ENCODE results near the gene TAF1D. TPM values are rescaled to one million over a fixed set of nuclear protein-coding genes. Genes with fewer than 3 reads are reported as not detected.

The TAF1D gene
- total and polyA plus RNA-seq, 10 of the 15 experiments (the other 5 are each of a cell fraction or from before 2014, with no cell fraction given): 101 to 314 (median 199) TPM

GRCh38 chr11:93747122-93747521 is 5.8 kb upstream of the TAF1D start:
- ChIA-PET POLR2A (interaction anchor here (0.9 to 1.1 kb wide), 2 partner anchors 36 to 37 kb away, joined by 3 to 4 read pairs; partner anchors contain the start of gene MED17), SMC1A (ENCODE audit: uncharacterized antibody, unreplicated experiment) (interaction anchor here (0.9 to 2.7 kb wide), 6 partner anchors 9 to 211 kb away, joined by 3 to 12 read pairs (median 6); partner anchors contain the start of gene MED17), CTCF (interaction anchor here (0.5 to 1.4 kb wide), 2 partner anchors 10 to 73 kb away, joined by 3 to 7 read pairs; no protein-coding TSS in a partner anchor), RAD21 (ENCODE audit: unreplicated experiment) (interaction anchor here (0.6 to 1.2 kb wide), 3 partner anchors 9 to 37 kb away, joined by 3 to 12 read pairs (median 3); partner anchors contain the start of gene MED17)
- no TSS peak for BruUV-seq (replicated peaks)
- H3K4me2 ChIP-seq (ENCODE audit: control insufficient read depth, insufficient read depth): no peak overlapping the region
- peak; percentile 91 for ATAC-seq
- no peak for FAIRE-seq
- H3K9ac ChIP-seq (ENCODE audit: control insufficient read depth, insufficient read depth, low read length): no peak overlapping the region
- DNase-seq (ENCODE audit: low read depth, low spot score): no peak
- in situ Hi-C loops (cut with MboI): no loop called here
- H2AFZ ChIP-seq (ENCODE audit: control insufficient read depth, low read depth, low read length): no peak overlapping the region
- TF ChIP-seq NBN (IDR thresholded peaks at IDR 0.05): no peak
- no peak for TF ChIP-seq ZBED1 (IDR thresholded peaks at IDR 0.05; ENCODE audit: borderline replicate concordance)
- TF ChIP-seq BMI1 (IDR thresholded peaks at IDR 0.05; ENCODE audit: borderline replicate concordance): no peak
- no peak for TF ChIP-seq BACH1 (IDR thresholded peaks at IDR 0.05; ENCODE audit: borderline replicate concordance)
- peak in 1 of 2 experiments; percentile 48; a peak in 1 of 4 replicates for TF ChIP-seq EP300 (IDR thresholded peaks at IDR 0.05; ENCODE audit: borderline replicate concordance in 1 of 2, control insufficient read depth in 1 of 2, low read depth in 2 of 2, low read length in 2 of 2)
- no peak for TF ChIP-seq MXI1 (IDR thresholded peaks at IDR 0.05; ENCODE audit: low read depth, low read length)
- TF ChIP-seq CUX1 (IDR thresholded peaks at IDR 0.05; ENCODE audit: insufficient replicate concordance, low read depth, low read length): no peak
- TF ChIP-seq MLLT1 (IDR thresholded peaks at IDR 0.05): 0 out of 2 replicates have a peak, but pooled peaks have one; percentile 21
- no peak for TF ChIP-seq SREBF2 (IDR thresholded peaks at IDR 0.05; ENCODE audit: low read length)
- TF ChIP-seq CHD2 (IDR thresholded peaks at IDR 0.05; ENCODE audit: borderline replicate concordance, low read depth, low read length): no peak
- no peaks in the 10 kb centered on the region for H3K4me1 ChIP-seq (ENCODE audit: control insufficient read depth, insufficient read depth, low read length)
- intact Hi-C loops (cut with micrococcal nuclease; ENCODE audit: unreplicated experiment): no loop called here
- WGBS (ENCODE audit: insufficient coverage, insufficient replicate concordance, low lambda C conversion rate, missing lambda C conversion rate): 56% methylated on average over 1 of the region's 1 CpG
- H3K27me3 ChIP-seq (replicated peaks in 1 of 2; ENCODE audit: control insufficient read depth in 2 of 2, insufficient read depth in 2 of 2, low read length in 1 of 2): no peaks in the 10 kb centered on the region
- H3K9me3 ChIP-seq (replicated peaks; ENCODE audit: control insufficient read depth, insufficient read depth, low read length): no peaks in the 10 kb centered on the region
- H4K20me1 ChIP-seq (ENCODE audit: control insufficient read depth, insufficient read depth): no peaks in the 10 kb centered on the region
- H3K4me3 ChIP-seq: no peak overlapping the region
- H3K79me2 ChIP-seq (ENCODE audit: control insufficient read depth, insufficient read depth, low read length): peaks cover 14% of the 10 kb centered on the region
- peaks cover 0 to 2% of the 10 kb centered on the region in 2 experiments; a peak in 1 of 4 replicates for H3K36me3 ChIP-seq (ENCODE audit: control insufficient read depth in 2 of 2, insufficient read depth in 2 of 2, low read length in 1 of 2)
- no peak overlapping the region for H3K27ac ChIP-seq (ENCODE audit: control insufficient read depth, insufficient read depth)

All from GM12878 (cell line).